GM19043 (cell line): ENCODE measurements around the gene TXNDC17.
"Not testable (repeated sequence)": the region's sequence is repeated elsewhere in the genome, so short reads cannot be mapped to it uniquely, and the experiment has no call there.

Experiments used
- ATAC-seq: cut with Tn5 transposase; IDR thresholded peaks from one replicate; pipeline ENCODE4 v1.9.1; 2021; ENCODE audit warnings: low read depth; ENCODE audit not compliant: unreplicated experiment

Gene TXNDC17

DNA sequence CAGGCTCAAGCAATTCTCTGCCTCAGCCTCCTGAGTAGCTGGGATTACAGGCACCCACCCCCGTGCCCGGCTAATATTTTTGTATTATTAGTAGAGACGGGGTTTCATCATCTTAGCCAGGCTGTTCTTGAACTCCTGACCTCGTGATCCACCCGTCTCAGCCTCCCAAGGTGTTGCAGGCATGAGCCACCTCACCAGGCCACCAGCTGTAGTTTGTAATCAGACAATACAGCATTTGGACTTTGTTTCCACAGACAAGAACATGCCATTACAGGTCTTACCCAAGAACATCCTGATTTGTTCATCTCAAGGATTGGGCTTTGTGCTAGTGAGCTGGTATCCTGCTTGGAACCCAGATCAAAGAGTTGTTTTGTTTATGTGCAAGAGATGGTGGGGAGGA is 40.8 kb downstream of the TXNDC17 start:
- no peak for ATAC-seq

DNA sequence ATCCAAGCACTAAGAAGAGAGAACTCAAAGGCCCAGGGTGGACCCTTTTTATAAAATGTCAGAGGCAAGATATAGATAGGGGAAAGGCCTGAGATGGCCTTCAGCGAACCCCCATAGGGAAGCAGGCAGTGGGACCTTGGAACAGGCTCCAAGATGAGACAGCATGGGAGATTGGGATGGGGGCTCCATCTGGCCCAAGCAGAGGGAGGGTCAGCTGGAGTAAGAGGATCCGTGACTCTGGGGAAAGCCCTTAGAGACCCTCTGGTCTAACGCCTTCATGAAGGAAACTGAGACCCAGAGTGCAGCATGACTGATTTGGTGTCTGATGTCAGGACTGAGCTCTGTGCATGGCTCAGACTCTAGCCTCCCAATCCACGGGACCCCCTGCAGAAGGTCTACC is 41.5 kb downstream of the TXNDC17 start:
- no peak for ATAC-seq

DNA sequence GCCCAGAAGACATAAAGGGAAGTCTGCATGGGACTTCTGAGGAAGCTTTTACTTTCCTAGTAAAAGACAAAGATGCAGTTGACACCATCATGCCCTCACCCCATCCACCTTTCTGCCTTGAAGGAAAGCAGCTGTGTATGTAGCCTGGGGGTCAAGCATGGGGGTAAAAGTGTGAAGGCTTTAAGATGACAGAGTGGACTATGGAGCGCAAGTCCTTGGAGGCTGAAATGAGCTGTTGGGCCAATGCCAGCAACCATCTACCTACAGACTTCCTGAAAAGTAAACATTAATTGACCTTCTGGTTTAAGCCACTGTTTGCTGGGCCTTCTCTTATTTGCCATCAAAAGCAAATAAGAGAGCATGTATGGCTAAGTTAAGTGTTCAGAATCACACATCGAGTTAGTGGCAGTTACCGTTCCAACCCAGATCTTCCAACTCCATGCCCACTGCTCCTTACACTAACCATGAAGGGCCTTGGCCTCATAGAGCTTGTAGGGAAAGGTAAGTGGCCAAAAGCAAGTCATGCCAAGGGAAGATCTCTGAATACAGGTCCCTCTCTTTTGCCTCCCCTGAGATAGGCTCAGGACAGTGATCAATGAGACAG is 42.3 kb downstream of the TXNDC17 start:
- no peak for ATAC-seq

DNA sequence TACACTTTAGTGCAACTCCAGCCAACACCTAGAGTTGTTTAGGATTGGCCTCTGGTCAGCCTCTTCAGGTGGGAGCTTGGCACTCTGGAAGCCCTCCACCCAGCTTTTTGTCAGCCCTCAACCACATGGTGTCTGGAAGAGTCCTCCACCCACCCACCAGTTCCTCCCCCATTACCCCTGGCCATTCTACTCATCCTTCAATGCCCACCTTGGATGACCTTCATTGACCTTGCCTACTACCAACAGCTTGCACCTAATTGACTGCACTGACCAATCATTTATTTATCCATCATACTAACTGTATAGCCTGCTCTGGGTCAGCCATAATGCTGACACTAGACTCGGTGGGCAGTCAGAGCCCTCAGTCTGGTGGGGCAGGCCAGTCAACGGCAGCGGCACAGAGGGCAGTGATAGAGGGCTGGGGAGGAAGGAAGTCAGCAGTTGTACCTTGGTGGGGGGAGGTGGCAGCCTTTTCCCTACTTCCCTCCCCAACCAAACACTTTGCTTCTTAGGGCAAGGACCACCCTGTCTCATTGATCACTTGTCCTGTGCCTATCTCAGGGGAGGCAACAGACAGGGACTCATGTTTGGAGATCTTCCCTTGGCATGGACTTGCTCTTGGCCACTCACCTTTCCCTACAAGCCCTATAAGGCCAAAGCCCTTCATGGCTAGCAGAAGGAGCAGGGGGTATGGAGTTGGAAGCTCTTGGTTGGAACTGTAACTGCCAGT is 43.0 kb downstream of the TXNDC17 start:
- no peak for ATAC-seq

DNA sequence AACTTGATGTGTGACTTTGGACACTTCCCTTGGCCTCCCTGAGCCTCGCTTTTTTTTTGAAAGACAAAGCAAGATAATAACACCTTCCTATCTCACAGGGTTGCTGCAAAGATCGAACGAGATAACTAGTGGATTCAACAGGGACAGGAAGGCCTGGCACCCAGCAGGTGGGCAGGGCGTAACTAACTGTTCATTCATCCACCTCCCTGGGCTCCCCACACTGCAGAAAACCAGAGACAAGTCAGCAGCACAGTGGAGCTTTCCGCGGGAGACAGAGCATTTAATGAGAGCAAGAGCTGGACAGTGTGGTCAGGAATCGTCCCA is 43.6 kb downstream of the TXNDC17 start:
- ATAC-seq, result no peak

DNA sequence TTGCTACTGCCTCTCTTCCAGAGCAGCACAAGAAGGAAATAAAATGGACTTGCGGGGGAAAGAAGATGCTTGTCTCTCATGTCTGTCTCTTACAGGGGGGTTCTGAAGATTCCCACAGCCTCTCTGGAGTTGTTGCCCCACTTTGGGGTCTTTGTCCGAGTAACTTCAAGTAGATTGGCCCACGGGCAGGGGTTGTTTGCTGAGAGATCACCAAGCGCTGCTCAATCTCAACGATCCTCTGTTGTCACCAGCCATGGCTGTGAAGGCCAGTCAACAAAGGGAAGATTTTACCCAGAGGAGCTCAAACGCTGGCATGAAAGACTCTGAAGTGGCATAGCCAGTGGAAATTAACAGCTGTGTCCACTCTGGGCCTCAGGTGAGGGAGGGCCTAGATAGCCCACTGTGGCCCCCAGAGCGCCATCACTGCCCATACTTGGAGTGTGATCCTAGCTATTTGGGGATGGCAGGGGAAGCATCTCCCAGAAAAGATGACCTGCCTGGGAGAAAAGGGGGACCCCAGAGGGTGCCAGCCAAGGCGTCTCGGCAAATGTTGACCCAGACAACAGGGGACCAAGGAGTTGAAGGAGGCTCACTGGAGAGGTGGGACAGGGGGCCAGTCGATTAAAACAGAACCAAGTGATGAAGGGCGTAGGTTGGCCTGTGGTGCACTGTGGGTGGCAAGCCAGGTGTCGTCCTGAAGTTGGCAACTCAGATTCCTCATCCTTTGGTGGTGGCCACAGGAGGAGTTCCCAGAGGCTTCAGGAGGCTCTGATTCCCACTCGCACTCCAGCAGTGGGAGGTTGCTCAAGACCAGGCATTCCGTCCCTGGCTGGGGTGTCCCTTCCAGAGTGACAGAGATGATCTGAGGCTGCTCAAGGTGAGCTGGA is 44.3 kb downstream of the TXNDC17 start:
- ATAC-seq, result no peak

DNA sequence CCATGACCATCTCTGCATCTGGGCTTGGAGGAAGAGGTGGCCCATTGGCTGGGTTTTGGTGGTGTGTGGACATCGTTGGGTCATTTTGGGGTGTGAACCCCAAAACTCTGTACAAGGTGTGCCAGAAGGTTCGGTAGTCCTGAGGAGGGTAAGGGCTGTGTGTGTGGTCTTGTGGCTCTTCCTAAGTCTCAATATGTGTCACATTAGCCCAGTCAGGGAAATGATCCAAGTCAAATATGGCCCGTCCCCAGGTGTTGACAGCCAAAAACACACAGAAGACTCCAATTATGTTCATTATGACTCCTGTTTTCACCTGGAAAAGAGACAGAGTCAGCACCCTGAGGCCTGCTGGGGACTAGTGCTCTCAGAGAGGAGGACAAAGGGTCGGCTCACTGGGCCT is 45.2 kb downstream of the TXNDC17 start:
- ATAC-seq, result no peak

DNA sequence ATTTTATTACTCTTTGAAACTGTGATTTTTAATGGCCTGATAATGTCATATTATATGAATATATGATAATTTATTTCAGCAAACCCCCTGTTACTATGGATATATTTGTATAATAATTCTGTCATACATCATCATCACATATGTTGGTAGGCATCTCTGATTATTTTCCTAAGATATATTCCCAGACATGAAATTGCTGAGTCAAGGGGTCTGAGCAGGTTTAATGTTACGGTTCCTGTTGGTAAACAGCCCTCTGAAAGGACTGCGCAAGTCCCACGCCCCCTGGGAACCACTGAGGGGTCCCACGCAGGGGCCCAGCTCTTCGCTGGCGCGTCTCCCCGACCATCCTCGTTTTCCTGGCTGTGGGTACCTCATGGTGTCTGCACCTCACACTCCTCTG is 48.1 kb downstream of the TXNDC17 start:
- no peak for ATAC-seq

DNA sequence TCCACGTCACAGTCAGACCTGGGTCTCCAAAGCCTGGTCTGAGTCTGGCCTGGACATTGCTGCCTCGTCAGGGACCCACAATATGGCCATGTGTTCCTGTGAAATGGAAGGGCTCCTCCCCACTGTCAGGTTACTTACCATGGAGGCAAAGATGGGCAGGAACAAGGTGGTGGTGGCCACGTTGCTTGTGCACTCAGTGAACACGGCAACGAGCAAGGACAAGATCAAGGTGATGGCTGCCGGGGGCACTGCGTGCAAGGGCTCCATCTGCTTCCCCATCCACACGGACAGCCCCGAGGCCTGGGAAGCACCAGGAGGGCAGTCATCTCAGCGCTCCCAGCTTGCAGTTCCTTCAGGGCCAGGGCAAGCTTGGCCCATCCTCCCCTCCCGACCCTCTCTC is 49.8 kb downstream of the TXNDC17 start:
- no peak for ATAC-seq

DNA sequence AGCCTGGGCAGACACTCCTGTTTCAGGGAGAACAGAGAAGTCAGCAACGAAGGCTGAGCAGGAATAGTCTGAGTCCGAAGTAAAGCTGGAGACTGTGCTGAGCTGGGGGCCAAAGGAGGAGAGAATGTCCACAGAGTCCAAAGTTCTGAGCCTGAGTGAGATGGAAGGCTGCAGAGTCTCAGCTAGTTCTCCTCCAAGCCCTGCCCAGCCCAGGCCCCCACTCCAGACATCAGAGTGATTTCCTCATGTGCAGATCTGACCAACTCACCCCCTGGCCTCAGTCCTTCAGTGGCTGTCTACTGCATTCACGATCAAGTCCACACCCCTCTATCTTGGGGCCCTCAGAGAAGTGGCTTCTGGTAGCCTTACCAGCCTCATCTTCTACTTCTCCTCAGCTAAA is 50.7 kb downstream of the TXNDC17 start:
- no peak for ATAC-seq

DNA sequence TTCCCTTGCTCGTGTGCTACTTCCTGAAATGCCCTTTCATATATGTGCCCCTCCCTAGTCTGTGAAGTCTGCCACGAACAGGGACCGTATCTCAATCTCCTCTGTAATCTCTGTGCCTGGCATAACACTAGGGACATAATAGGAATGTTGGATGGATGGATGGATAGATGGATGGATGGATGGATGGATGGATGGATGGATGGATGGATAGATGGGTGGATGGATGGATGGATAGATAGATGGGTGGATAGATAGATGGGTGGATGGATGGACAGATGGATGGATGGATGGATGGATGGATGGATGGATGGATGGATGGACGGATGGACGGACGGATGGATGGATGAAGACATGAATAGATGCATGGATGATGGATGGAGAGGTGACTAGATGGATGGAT is 51.1 kb downstream of the TXNDC17 start:
- ATAC-seq, result not testable (repeated sequence)
